Endothelial cell of umbilical vein (primary cell): ENCODE data around the gene DOCK8. TPM values are rescaled to one million over a fixed set of nuclear protein-coding genes. Genes with fewer than 3 reads are reported as not detected.

Experiments
- BruUV-seq: library from RNA; stranded (reverse); fragments of 400-500 nt; replicated peaks from 2 replicates; lab custom pipeline; 2021; lab: Mats Ljungman, UMichigan
- CTCF ChIA-PET: fragments of 300-600, 350-600 bp; sonication (Branson Sonifier 250); formaldehyde crosslinking; loops from one replicate; lab custom pipeline; 2021; ENCODE audit warnings: antibody characterized with exemption, inconsistent platforms; lab: Charles Lee
- POLR2A ChIA-PET: fragments of 300-600, 350-600 bp; sonication (Branson Sonifier 250); formaldehyde crosslinking; loops from one replicate; lab custom pipeline; 2021; ENCODE audit warnings: antibody characterized with exemption, inconsistent platforms; lab: Charles Lee
- DNase-seq: peaks from one replicate; pipeline ENCODE4 v3.0.0-alpha.2; 2011; ENCODE audit warnings: low read depth, low spot score
- FAIRE-seq: peaks from 2 replicates; lab custom pipeline; 2011; peaks lifted over from hg19 to GRCh38; lab: Jason Lieb, UNC
- H2AFZ ChIP-seq: 2 replicates; pipeline ENCODE4 v1.6.0; 2012; ENCODE audit warnings: low read depth, low read length, control low read depth, inconsistent platforms
- H3K27ac ChIP-seq: 2 replicates; pipeline ENCODE4 v1.5.1; 2011; ENCODE audit warnings: low read depth, mild to moderate bottlenecking, control low read depth, low read length, moderate library complexity; ENCODE audit not compliant: insufficient read depth
- H3K27me3 ChIP-seq, 2 experiments: 2 replicates each; pipeline versions ENCODE4 v1.6.0 to v1.6.1; 2011; ENCODE audit warnings: low read length in 2 of 2, mixed read lengths in 1 of 2; ENCODE audit not compliant: control insufficient read depth in 2 of 2, insufficient read depth in 2 of 2
- H3K36me3 ChIP-seq, 2 experiments: 2 replicates in 1 of 2; 3 replicates in 1 of 2; pipeline ENCODE4 v1.5.1; 2011; ENCODE audit warnings: low read length in 2 of 2, mild to moderate bottlenecking in 1 of 2, moderate library complexity in 1 of 2; ENCODE audit not compliant: control insufficient read depth in 2 of 2, insufficient read depth in 2 of 2; ENCODE audit errors: extremely low read depth in 1 of 2
- H3K4me1 ChIP-seq: 3 replicates; pipeline ENCODE4 v1.5.1; 2011; ENCODE audit warnings: mild to moderate bottlenecking, low read length; ENCODE audit not compliant: control insufficient read depth, insufficient read depth; ENCODE audit errors: extremely low read depth
- H3K4me2 ChIP-seq: 2 replicates; pipeline ENCODE4 v1.6.1; 2011; ENCODE audit warnings: low read length, control low read depth, mixed read lengths; ENCODE audit not compliant: insufficient read depth
- H3K4me3 ChIP-seq, 3 experiments: fragments of 200-600 bp in 1 of 3; sonication (generic), shearing (Covaris generic) in 1 of 3; replicated peaks in 1 of 3; 2 replicates each; pipeline ENCODE4 v1.5.1; 2011 to 2016; ENCODE audit warnings: control low read depth in 3 of 3, low read length in 3 of 3, mild to moderate bottlenecking in 2 of 3, inconsistent platforms in 1 of 3, low read depth in 1 of 3, moderate library complexity in 1 of 3; ENCODE audit not compliant: insufficient read depth in 1 of 3
- H3K79me2 ChIP-seq: 2 replicates; pipeline ENCODE4 v1.6.0; 2012; ENCODE audit warnings: low read length, inconsistent platforms; ENCODE audit not compliant: control insufficient read depth, insufficient read depth
- H3K9ac ChIP-seq: replicated peaks from 2 replicates; pipeline ENCODE3; 2011; ENCODE audit warnings: low read length, control low read depth; ENCODE audit not compliant: insufficient read depth; ENCODE audit errors: extremely low read depth
- H3K9me1 ChIP-seq: replicated peaks from 3 replicates; pipeline ENCODE4 v1.6.0; 2011; ENCODE audit warnings: mild to moderate bottlenecking, low read length; ENCODE audit not compliant: control insufficient read depth, insufficient read depth; ENCODE audit errors: extremely low read depth
- H3K9me3 ChIP-seq: replicated peaks from 2 replicates; pipeline ENCODE4 v1.5.1; 2012; ENCODE audit warnings: low read length, inconsistent platforms; ENCODE audit not compliant: control insufficient read depth, insufficient read depth
- H4K20me1 ChIP-seq: replicated peaks from 2 replicates; pipeline ENCODE3; 2011; ENCODE audit warnings: mild to moderate bottlenecking, low read length; ENCODE audit not compliant: control insufficient read depth, insufficient read depth; ENCODE audit errors: extremely low read depth
- EZH2 ChIP-seq: IDR thresholded peaks from 2 replicates; pipeline ENCODE4 v1.6.1; 2012; ENCODE audit warnings: borderline replicate concordance, low read depth, mild to moderate bottlenecking, moderate library complexity, low read length, inconsistent platforms; ENCODE audit not compliant: severe bottlenecking
- FOS ChIP-seq: IDR thresholded peaks from 2 replicates; pipeline ENCODE4 v1.6.1; 2011; ENCODE audit warnings: mild to moderate bottlenecking, low read length, moderate library complexity, borderline replicate concordance; ENCODE audit not compliant: insufficient read depth
- GATA2 ChIP-seq: IDR thresholded peaks from 2 replicates; pipeline ENCODE4 v1.7.0; 2011; ENCODE audit warnings: low read depth, mild to moderate bottlenecking, moderate library complexity, mixed read lengths, low read length; ENCODE audit not compliant: insufficient read length, insufficient read depth
- JUN ChIP-seq: IDR thresholded peaks from 2 replicates; pipeline ENCODE4 v1.6.1; 2011; ENCODE audit warnings: borderline replicate concordance, low read depth; ENCODE audit not compliant: insufficient read length, insufficient read depth
- MAX ChIP-seq: IDR thresholded peaks from 2 replicates; pipeline ENCODE4 v1.6.1; 2011; ENCODE audit not compliant: insufficient read depth, insufficient read length
- MYC ChIP-seq: IDR thresholded peaks from one replicate; pipeline ENCODE4 v1.6.1; 2011; ENCODE audit warnings: mild to moderate bottlenecking, low read depth, low read length
- POLR2A ChIP-seq: IDR thresholded peaks from 2 replicates; pipeline ENCODE4 v1.6.1; 2012; ENCODE audit warnings: low read depth, mild to moderate bottlenecking, control low read depth, low read length
- POLR2AphosphoS5 ChIP-seq: IDR thresholded peaks from 2 replicates; pipeline ENCODE4 v1.6.1; 2012; ENCODE audit warnings: low read depth, mild to moderate bottlenecking, control low read depth, low read length, moderate library complexity; ENCODE audit not compliant: insufficient read depth
- dilution Hi-C: fragments of 300-500 bp; cut with MboI; formaldehyde crosslinking; loops from one replicate; pipeline ENCODE4 v1.15.0; 2019; ENCODE audit warnings: low sequenced_read_pairs; ENCODE audit not compliant: extremely low pct_ligation_motif_present
- intact Hi-C: fragments of 100-400 bp; cut with micrococcal nuclease; formaldehyde crosslinking; loops from one replicate; pipeline ENCODE4 v1.10.0; 2022
- polyA plus RNA-seq, 4 experiments: library from polyadenylated mRNA; depleted of rRNA in 3 of 4; stranded (reverse) in 3 of 4; unstranded in 1 of 4; fragments of >200 nt; gene quantifications; 2 replicates each; pipeline versions ENCODE4 v1.2.1 to v1.2.3, GENCODE V29; 2011 to 2012; ENCODE audit warnings: missing spikeins in 1 of 4
- total RNA-seq: library from RNA; stranded (reverse); gene quantifications from 2 replicates; pipeline ENCODE4 v1.2.3, GENCODE V29; 2021
- TF ChIP-seq, protein P1 (sequence below), 2 donors: IDR thresholded peaks; 1 replicate in 1 of 2; 2 replicates in 1 of 2; pipeline ENCODE4 v1.5.1; 2011; ENCODE audit warnings: low read length in 2 of 2, mild to moderate bottlenecking in 2 of 2, moderate library complexity in 2 of 2, control low read depth in 1 of 2, inconsistent platforms in 1 of 2, low read depth in 1 of 2; ENCODE audit not compliant: insufficient read depth in 1 of 2; ENCODE audit errors: extremely low read depth in 1 of 2

DOCK8 gene
- total and polyA plus RNA-seq, 2 donors (not counting 3 experiments of a cell fraction or from before 2014, with no cell fraction given): 0.54 to 1.3 TPM

DNA sequence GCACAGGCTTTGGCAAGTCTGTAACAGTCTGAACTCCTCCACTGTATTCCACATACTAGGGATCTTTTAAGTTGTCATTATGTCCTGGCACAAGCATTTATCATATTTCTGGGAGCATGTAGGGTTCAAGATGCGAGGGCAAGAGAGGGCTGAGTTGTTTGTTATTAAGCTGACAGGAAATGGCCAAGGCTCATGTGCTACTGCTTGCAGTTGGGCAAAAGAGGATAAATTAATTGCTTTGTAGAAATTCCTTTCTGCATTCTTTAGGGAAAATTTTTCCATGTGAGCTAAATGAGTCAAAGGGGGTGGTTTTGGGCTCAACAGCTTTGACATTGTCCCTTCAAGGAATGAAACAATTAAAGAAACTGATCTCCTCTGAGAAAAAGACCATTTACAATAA is 35.4 kb downstream of the DOCK8 start:
- BruUV-seq: no TSS peak
- H3K9ac ChIP-seq: no peak overlapping the region
- H3K4me3 ChIP-seq: no peak overlapping the region
- dilution Hi-C loops: no loop called here
- ChIA-PET CTCF (no interaction called here), POLR2A (no interaction called here)
- H3K4me1 ChIP-seq: no peaks in the 10 kb centered on the region
- intact Hi-C loops: no loop called here
- FAIRE-seq: no peak
- no peaks in the 10 kb centered on the region for H4K20me1 ChIP-seq
- no peak overlapping the region for H2AFZ ChIP-seq
- H3K27ac ChIP-seq: no peak overlapping the region
- H3K36me3 ChIP-seq: no peaks in the 10 kb centered on the region
- no peaks in the 10 kb centered on the region for H3K9me3 ChIP-seq
- H3K4me2 ChIP-seq: no peak overlapping the region
- DNase-seq: no peak
- H3K79me2 ChIP-seq: no peaks in the 10 kb centered on the region
- H3K27me3 ChIP-seq: no peaks in the 10 kb centered on the region
- H3K9me1 ChIP-seq: no peaks in the 10 kb centered on the region
- TF ChIP-seq POLR2A (no peak), MYC (no peak), EZH2 (no peak), POLR2AphosphoS5 (no peak), JUN (no peak), MAX (no peak), FOS (no peak), GATA2 (no peak)
- TF ChIP-seq, protein P1, sequence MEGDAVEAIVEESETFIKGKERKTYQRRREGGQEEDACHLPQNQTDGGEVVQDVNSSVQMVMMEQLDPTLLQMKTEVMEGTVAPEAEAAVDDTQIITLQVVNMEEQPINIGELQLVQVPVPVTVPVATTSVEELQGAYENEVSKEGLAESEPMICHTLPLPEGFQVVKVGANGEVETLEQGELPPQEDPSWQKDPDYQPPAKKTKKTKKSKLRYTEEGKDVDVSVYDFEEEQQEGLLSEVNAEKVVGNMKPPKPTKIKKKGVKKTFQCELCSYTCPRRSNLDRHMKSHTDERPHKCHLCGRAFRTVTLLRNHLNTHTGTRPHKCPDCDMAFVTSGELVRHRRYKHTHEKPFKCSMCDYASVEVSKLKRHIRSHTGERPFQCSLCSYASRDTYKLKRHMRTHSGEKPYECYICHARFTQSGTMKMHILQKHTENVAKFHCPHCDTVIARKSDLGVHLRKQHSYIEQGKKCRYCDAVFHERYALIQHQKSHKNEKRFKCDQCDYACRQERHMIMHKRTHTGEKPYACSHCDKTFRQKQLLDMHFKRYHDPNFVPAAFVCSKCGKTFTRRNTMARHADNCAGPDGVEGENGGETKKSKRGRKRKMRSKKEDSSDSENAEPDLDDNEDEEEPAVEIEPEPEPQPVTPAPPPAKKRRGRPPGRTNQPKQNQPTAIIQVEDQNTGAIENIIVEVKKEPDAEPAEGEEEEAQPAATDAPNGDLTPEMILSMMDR (IDR thresholded peaks at IDR 0.05; ENCODE audit: extremely low read depth in 1 of 2, insufficient read depth in 1 of 2, low read depth in 1 of 2, low read length in 2 of 2): no peak
